NCI-H1092 treated with DMSO at 0.1 percent for 48 hours (cell line): ENCODE data around the gene CMYA5.
"Not testable (repeated sequence)": the region's sequence is repeated elsewhere in the genome, so short reads cannot be mapped to it uniquely, and the experiment has no call there.

Source experiments
- DNase-seq: peaks from one replicate; lab custom pipeline; 2025; lab: John Stamatoyannopoulos, UW

Gene CMYA5

GRCh38 chr5:79702606-79703380, 13.2 kb downstream of the CMYA5 start:
- DNase-seq, result no peak

- no peak for DNase-seq
These were observed 13.7 kb downstream of the CMYA5 start for GRCh38 chr5:79703381-79703645.

GRCh38 chr5:79704553-79704952, 14.9 kb downstream of the CMYA5 start:
- DNase-seq, result no peak

GRCh38 chr5:79705632-79706031, 16.0 kb downstream of the CMYA5 start:
- no peak for DNase-seq

GRCh38 chr5:79706317-79706716, 16.7 kb downstream of the CMYA5 start:
- DNase-seq, result not testable (repeated sequence)

- no peak for DNase-seq
These were observed 17.9 kb downstream of the CMYA5 start for GRCh38 chr5:79707535-79707934.

- DNase-seq, result no peak
These were observed 23.1 kb downstream of the CMYA5 start for GRCh38 chr5:79712741-79713140.

- DNase-seq, result no peak
These were observed 24.1 kb downstream of the CMYA5 start for GRCh38 chr5:79713727-79714126.

GRCh38 chr5:79716839-79717238, 27.2 kb downstream of the CMYA5 start:
- no peak for DNase-seq

- DNase-seq, result no peak
These were observed 30.5 kb downstream of the CMYA5 start for GRCh38 chr5:79720096-79720495.

GRCh38 chr5:79727451-79728355, 38.1 kb downstream of the CMYA5 start:
- no peak for DNase-seq

GRCh38 chr5:79728396-79728795, 38.8 kb downstream of the CMYA5 start:
- no peak for DNase-seq

- DNase-seq, result no peak
These were observed 40.0 kb downstream of the CMYA5 start for GRCh38 chr5:79729679-79730078.

- no peak for DNase-seq
These were observed 40.9 kb downstream of the CMYA5 start for GRCh38 chr5:79730564-79730963.

- no peak for DNase-seq
These were observed 42.1 kb downstream of the CMYA5 start for GRCh38 chr5:79731775-79732174.

- no peak for DNase-seq
These were observed 47.2 kb downstream of the CMYA5 start for GRCh38 chr5:79736528-79737514.

GRCh38 chr5:79738349-79738748, 48.7 kb downstream of the CMYA5 start:
- no peak for DNase-seq

- DNase-seq, result no peak
These were observed 53.0 kb downstream of the CMYA5 start for GRCh38 chr5:79742549-79743136.

- no peak for DNase-seq
These were observed 54.4 kb downstream of the CMYA5 start for GRCh38 chr5:79743846-79744605.

- DNase-seq, result no peak
These were observed 55.6 kb downstream of the CMYA5 start for GRCh38 chr5:79745255-79745654.
